ENCODE measurements around the gene WFIKKN1. TPM values are rescaled to one million over a fixed set of nuclear protein-coding genes. Genes with fewer than 3 reads are reported as not detected.

WFIKKN1 gene
- total RNA-seq, 1 experiment from 2014 or later, result 0.47 TPM

- ChIA-PET POLR2A (no interaction called here), CTCF (no interaction called here), RAD21 (ENCODE audit: low non-redundant PET in 1 of 2, low total read pairs in 2 of 2, uncharacterized antibody in 2 of 2, unreplicated experiment in 2 of 2) (no interaction called here)
- Histone ChIP-seq H3K4me3 (replicated peaks in 1 of 2; ENCODE audit: low read depth in 1 of 2, low read length in 2 of 2) (no peak overlapping the region), H3K9me2 (ENCODE audit: insufficient read depth) (no peaks in the 10 kb centered on the region), H3K9ac (ENCODE audit: low read length) (no peak overlapping the region), H3K79me2 (ENCODE audit: insufficient read depth, low read length) (peaks cover 6% of the 10 kb centered on the region; the same call in 1 of the 2 replicates), H2AFZ (ENCODE audit: low read depth, low read length, poor library complexity, severe bottlenecking) (no peak overlapping the region), H3K9me3 (ENCODE audit: control insufficient read depth in 1 of 2, insufficient read depth in 1 of 2, low read depth in 1 of 2, low read length in 2 of 2) (no peaks in the 10 kb centered on the region), H3K4me1 (ENCODE audit: control insufficient read depth in 1 of 2, insufficient read depth in 2 of 2, low read length in 2 of 2) (peaks cover 8 to 22% of the 10 kb centered on the region in 2 experiments), H3K27ac (ENCODE audit: low read depth, low read length) (no peak overlapping the region), H4K20me1 (ENCODE audit: insufficient read depth) (no peaks in the 10 kb centered on the region), H3K4me2 (ENCODE audit: low read length) (no peak overlapping the region), H3K27me3 (ENCODE audit: insufficient read depth, low read length) (no peaks in the 10 kb centered on the region), H3K36me3 (ENCODE audit: control insufficient read depth in 1 of 2, insufficient read depth in 2 of 2, low read length in 2 of 2) (no peaks in the 10 kb centered on the region)
- TF ChIP-seq CBX3 (IDR thresholded peaks at IDR 0.05; ENCODE audit: low read depth) (no peak), CTCF (IDR thresholded peaks at IDR 0.05 in 2 of 3, conservative IDR thresholded peaks at IDR 0.05 in 1 of 3; ENCODE audit: borderline replicate concordance in 1 of 3, insufficient read depth in 1 of 3, low read depth in 2 of 3, low read length in 2 of 3) (no peak), REST (IDR thresholded peaks at IDR 0.05; ENCODE audit: low read depth) (no peak), JUND (IDR thresholded peaks at IDR 0.05) (no peak), RAD21 (IDR thresholded peaks at IDR 0.05; ENCODE audit: low read depth) (no peak), POLR2AphosphoS5 (IDR thresholded peaks at IDR 0.05; ENCODE audit: low read depth, low read length) (no peak), TCF7L2 (IDR thresholded peaks at IDR 0.05; ENCODE audit: borderline replicate concordance, extremely low read depth, insufficient read depth, insufficient read length) (no peak), EZH2phosphoT487 (IDR thresholded peaks at IDR 0.05; ENCODE audit: borderline replicate concordance) (no peak), YY1 (IDR thresholded peaks at IDR 0.05; ENCODE audit: extremely low read depth, insufficient replicate concordance, low read depth, low read length) (no peak), EGR1 (IDR thresholded peaks at IDR 0.05; ENCODE audit: low read depth) (no peak), FOSL1 (IDR thresholded peaks at IDR 0.05; ENCODE audit: low read depth) (no peak), EZH2 (IDR thresholded peaks at IDR 0.05) (no peak)
- TF ChIP-seq, protein P1, sequence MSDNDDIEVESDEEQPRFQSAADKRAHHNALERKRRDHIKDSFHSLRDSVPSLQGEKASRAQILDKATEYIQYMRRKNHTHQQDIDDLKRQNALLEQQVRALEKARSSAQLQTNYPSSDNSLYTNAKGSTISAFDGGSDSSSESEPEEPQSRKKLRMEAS (IDR thresholded peaks at IDR 0.05), result no peak
- TF ChIP-seq, protein P2, sequence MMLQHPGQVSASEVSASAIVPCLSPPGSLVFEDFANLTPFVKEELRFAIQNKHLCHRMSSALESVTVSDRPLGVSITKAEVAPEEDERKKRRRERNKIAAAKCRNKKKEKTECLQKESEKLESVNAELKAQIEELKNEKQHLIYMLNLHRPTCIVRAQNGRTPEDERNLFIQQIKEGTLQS (IDR thresholded peaks at IDR 0.05), result no peak
- no TSS peak for BruUV-seq (replicated peaks)
- DNase-seq (ENCODE audit: low read depth, low spot score) (no peak), ATAC-seq (no peak)
- intact Hi-C loops (cut with micrococcal nuclease), result no loop called here
Measured at GRCh38 chr16:619476-620100, 11.2 kb upstream of the WFIKKN1 start.
